ENCODE data around the gene MTRF1L. TPM values are rescaled to one million over a fixed set of nuclear protein-coding genes. Genes with fewer than 3 reads are reported as not detected.
"Not testable (repeated sequence)": the region's sequence is repeated elsewhere in the genome, so short reads cannot be mapped to it uniquely, and the experiment has no call there.

MTRF1L gene
- total RNA-seq, 2 experiments from 2014 or later, result 20.8 to 21.5 TPM

DNA sequence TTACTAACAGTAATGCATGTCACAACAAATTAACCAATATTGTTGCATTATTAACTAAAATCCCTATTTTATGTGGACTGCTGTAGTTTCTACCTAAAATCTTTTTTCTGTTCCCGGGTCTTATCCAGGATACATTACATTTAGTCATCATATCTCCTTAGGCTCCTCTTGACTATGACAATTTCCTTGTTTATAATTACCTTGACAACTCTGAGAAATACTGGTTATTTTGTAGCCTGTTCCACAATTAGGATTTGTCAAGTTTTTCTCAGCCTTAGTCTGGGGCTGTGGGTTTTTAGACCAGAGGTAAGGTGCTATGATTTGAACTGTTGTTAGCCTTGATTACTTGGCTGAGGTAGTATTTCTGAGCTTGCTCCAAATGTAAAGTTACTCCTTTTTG, 23.4 kb downstream of the MTRF1L start:
- peaks cover 77% of the 10 kb centered on the region for H3K36me3 Mint-ChIP-seq (ENCODE audit: low read depth)
- ChIA-PET CTCF (no interaction called here), POLR2A (interaction anchor here (0.8 to 2.2 kb wide), 3 partner anchors 21 to 23 kb away, joined by 3 to 6 read pairs (median 3); no protein-coding TSS in a partner anchor)
- H3K27me3 Mint-ChIP-seq, result no peaks in the 10 kb centered on the region
- no peak for DNase-seq
- H3K4me3 Mint-ChIP-seq, result peak overlapping the region; percentile 90
- no peaks in the 10 kb centered on the region for H3K9me3 Mint-ChIP-seq
- no peak overlapping the region for H3K27ac Mint-ChIP-seq
- H3K4me1 Mint-ChIP-seq, result peaks cover 64% of the 10 kb centered on the region

DNA sequence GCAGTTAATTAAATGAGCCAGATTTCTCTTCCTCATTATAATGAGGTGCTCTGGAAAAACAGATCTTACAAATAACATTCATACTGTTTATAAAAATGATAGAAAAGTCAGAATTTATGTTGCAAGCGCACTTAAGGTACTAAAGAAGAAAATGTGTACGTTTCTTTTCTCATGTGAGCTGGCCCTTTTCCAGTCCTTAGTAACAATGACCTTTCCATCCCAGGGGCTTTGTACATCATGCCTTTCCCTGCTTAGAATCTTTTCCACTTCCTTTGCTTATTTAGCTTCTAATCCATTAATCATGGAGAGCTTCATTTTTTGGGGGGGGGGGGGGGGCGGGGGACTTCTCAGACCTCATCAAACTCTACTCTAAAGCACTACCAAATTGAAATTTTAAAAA, 24.5 kb downstream of the MTRF1L start:
- H3K9me3 Mint-ChIP-seq, result no peaks in the 10 kb centered on the region
- no peak overlapping the region for H3K27ac Mint-ChIP-seq
- CTCF ChIA-PET, result interaction anchor here (1.9 kb wide), 1 partner anchor 23 kb away, joined by 4 read pairs; no protein-coding TSS in a partner anchor
- H3K4me1 Mint-ChIP-seq, result peaks cover 73% of the 10 kb centered on the region
- DNase-seq, result no peak
- H3K4me3 Mint-ChIP-seq, result no peak overlapping the region
- peaks cover 79% of the 10 kb centered on the region for H3K36me3 Mint-ChIP-seq (ENCODE audit: low read depth)
- POLR2A ChIA-PET, result interaction anchor here (0.8 to 2.5 kb wide), 6 partner anchors 13 to 27 kb away, joined by 3 to 14 read pairs (median 5); partner anchors contain the start of gene MTRF1L
- H3K27me3 Mint-ChIP-seq, result no peaks in the 10 kb centered on the region

DNA sequence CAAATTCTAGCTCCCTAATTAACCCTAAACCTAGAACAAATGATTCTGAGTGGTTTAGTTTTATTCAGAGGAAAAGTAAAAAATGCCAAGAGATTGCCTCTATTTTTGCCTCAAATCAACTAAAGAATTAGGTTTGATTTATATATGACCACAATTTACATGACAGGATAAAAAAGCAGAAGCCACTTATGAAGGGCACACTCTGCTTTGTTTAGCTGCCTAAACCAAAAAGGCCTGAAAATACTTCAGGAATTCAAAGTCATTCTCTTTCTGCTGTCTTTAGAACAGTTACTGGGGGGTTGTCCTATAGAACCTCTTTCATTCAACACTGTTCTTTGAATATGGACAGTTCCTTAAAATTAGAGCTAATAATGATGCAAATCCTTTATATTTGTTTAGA, 25.0 kb downstream of the MTRF1L start:
- Mint-ChIP-seq H3K27ac (no peak overlapping the region), H3K27me3 (no peaks in the 10 kb centered on the region), H3K4me1 (peaks cover 75% of the 10 kb centered on the region), H3K9me3 (no peaks in the 10 kb centered on the region), H3K36me3 (ENCODE audit: low read depth) (peaks cover 84% of the 10 kb centered on the region), H3K4me3 (no peak overlapping the region)
- DNase-seq, result no peak
- ChIA-PET POLR2A (interaction anchor here (0.8 to 2.5 kb wide), 6 partner anchors 7 to 27 kb away, joined by 3 to 14 read pairs (median 6); partner anchors contain the start of gene MTRF1L), CTCF (interaction anchor here (1.9 kb wide), 1 partner anchor 23 kb away, joined by 4 read pairs; no protein-coding TSS in a partner anchor)

DNA sequence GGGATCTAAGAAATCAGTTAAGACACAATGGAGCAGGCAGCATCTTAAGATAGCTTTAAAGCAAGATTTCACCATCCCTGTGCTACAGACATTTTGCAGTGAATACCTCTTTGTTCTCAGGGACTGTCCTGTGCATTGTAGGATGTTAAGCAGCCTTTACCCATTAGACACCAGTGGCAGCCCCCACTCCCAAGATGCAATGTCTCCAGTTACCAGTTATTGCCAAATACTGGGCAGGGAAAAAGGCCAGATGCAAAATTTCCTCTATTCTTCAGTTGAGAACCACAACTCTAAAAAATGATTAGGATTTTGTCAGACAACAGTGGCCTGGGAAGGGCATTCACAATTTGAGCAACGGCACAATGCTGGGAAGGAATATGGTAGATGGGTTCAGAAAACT, 25.8 kb downstream of the MTRF1L start:
- Mint-ChIP-seq H3K4me1 (peaks cover 77% of the 10 kb centered on the region), H3K9me3 (no peaks in the 10 kb centered on the region), H3K36me3 (ENCODE audit: low read depth) (peaks cover 87% of the 10 kb centered on the region), H3K27me3 (no peaks in the 10 kb centered on the region), H3K4me3 (no peak overlapping the region), H3K27ac (peak overlapping the region; percentile 74)
- POLR2A ChIA-PET, result interaction anchor here (1.0 to 2.5 kb wide), 6 partner anchors 8 to 25 kb away, joined by 3 to 14 read pairs (median 6); partner anchors contain the start of gene MTRF1L
- no peak for DNase-seq
- CTCF ChIA-PET, result interaction anchor here (1.9 kb wide), 1 partner anchor 22 kb away, joined by 4 read pairs; no protein-coding TSS in a partner anchor

DNA sequence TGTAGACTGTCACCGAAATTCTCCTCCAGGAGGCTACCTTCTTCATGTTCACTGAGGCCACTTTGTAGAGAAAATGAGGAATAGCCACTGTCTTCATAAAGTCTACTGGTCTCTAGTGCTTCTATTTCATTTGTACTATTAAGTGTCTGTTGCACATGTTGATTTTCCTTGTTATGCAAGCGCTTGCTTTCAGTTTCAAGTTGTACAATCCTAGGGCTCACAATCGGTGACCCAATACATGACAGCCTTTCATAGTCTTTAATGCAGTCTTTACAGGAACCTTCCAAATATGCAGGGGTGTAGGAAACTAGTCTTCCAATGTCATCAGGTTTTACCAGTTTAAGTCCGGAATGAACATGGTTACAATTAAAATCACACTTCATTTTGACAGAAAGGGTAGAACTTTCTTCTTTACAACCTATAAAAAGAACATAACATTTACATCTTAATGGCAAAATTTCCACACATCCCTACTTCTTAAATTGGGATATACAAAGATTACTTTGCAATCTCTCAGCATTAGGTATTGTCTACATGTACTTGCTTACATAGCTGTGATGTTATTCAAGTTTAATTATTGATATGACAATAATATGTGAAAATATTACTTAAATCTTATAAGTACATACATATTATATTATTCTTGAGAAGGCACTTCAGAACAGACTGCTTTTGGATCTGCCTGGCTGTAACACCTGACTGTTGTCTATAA, 27.1 kb downstream of the MTRF1L start:
- Mint-ChIP-seq H3K27ac (peak overlapping the region; percentile 65), H3K27me3 (no peaks in the 10 kb centered on the region), H3K36me3 (ENCODE audit: low read depth) (peaks cover 84% of the 10 kb centered on the region), H3K4me1 (peaks cover 68% of the 10 kb centered on the region), H3K4me3 (peak overlapping the region; percentile 56), H3K9me3 (no peaks in the 10 kb centered on the region)
- POLR2A ChIA-PET, result interaction anchor here (2.5 kb wide), 1 partner anchor 21 kb away, joined by 14 read pairs; no protein-coding TSS in a partner anchor
- CTCF ChIA-PET, result no interaction called here
- DNase-seq, result no peak

DNA sequence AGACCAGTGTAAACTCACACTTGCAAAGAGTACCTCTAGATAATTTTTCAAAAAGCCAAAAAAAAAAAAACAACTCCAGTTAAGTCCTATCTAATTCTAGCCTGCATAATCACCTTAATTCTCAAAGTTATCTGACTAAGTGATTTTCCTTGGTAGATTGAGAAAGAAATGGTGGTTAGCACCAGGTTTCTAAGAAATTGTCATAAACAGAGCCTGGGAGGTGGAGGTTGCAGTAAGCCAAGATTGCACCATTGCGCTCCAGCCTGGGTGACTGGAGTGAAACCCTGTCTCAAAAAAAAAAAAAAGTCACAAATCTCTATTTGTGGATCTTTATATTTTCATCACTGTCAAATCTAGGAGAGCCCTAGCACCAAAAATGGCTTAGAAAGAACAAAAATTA, 28.6 kb downstream of the MTRF1L start:
- peak overlapping the region; percentile 30 for H3K4me3 Mint-ChIP-seq
- H3K4me1 Mint-ChIP-seq, result peaks cover 55% of the 10 kb centered on the region
- peak overlapping the region; percentile 58 for H3K27ac Mint-ChIP-seq
- ChIA-PET CTCF (interaction anchor here (1.1 to 1.6 kb wide), 3 partner anchors 20 to 27 kb away, joined by 3 to 7 read pairs (median 6); no protein-coding TSS in a partner anchor), POLR2A (interaction anchor here (1.6 to 2.2 kb wide), 2 partner anchors 9 to 27 kb away, joined by 11 to 24 read pairs; partner anchors contain the start of gene FBXO5)
- peaks cover 7% of the 10 kb centered on the region for H3K9me3 Mint-ChIP-seq
- no peaks in the 10 kb centered on the region for H3K27me3 Mint-ChIP-seq
- peaks cover 88% of the 10 kb centered on the region for H3K36me3 Mint-ChIP-seq (ENCODE audit: low read depth)
- DNase-seq, result no peak

DNA sequence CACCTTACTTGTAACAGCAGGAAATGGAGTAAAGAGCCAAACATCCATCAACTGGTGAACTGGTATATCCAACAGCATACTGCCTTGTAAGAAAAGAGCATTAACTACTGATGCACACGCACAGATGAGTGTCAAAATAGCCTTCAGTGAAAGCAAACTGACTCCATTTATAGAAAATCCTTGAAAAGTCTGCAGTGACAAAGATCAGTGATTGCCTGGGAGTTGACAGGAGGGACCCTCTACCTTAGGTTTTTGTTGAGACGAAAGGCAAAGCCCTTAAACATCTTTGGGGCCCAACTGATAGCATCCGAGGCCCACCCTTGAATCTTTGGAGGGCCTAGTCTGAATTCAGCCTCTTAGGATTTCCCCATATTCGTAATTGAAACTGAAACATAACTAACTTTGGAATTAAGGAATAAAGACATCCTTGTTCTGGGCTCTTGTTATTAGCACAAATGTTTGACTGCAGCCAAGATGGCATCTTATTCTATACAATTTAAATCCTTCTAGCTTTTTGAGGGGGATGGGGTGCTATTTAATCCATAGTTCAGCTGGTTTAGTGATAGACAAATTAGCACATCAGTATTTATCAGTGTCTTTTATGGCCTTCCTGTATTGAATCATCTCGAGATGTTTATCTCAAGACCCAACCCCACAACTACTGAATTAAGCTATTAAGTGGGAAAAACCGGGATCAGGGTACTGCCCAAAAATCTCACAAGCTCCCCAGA, 32.7 kb downstream of the MTRF1L start:
- peaks cover 21% of the 10 kb centered on the region for H3K9me3 Mint-ChIP-seq
- peaks cover 65% of the 10 kb centered on the region for H3K36me3 Mint-ChIP-seq (ENCODE audit: low read depth)
- H3K4me3 Mint-ChIP-seq, result no peak overlapping the region
- POLR2A ChIA-PET, result interaction anchor here (1.3 to 3.9 kb wide), 2 partner anchors 13 to 30 kb away, joined by 4 to 25 read pairs; partner anchors contain the start of gene FBXO5
- CTCF ChIA-PET, result interaction anchor here (0.9 to 1.3 kb wide), 3 partner anchors 13 to 22 kb away, joined by 3 to 6 read pairs (median 5); partner anchors contain the start of gene FBXO5
- no peak overlapping the region for H3K27ac Mint-ChIP-seq
- peaks cover 19% of the 10 kb centered on the region for H3K4me1 Mint-ChIP-seq
- peaks cover 19% of the 10 kb centered on the region for H3K27me3 Mint-ChIP-seq
- no peak for DNase-seq

DNA sequence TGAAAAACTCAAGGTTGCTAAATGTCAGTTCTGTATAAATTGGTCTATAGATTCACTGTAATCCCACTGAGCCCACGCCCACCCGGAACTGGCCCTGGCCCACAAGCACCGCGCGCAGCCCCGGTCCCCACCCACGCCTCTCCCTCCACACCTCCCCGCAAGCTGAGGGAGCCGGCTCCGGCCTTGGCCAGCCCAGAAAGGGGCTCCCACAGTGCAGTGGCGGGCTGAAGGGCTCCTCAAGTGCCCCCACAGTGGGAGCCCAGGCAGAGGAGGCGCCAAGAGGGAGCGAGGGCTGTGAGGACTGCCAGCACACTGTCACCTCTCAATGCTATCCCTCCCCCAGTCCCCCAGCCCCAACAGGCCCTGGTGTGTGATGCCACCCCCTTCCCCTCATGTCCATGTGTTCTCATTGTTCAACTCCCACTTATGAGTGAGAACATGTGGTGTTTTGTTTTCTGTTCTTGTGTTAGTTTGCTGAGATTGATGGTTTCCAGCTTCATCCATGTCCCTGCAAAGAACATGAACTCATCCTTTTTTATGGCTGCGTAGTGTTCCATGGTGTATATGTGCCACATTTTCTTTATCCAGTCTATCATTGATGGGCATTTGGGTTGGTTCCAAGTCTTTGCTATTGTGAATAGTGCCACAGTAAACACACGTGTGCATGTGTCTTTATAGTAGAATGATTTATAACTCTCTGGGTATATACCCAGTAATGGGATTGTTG, 36.2 kb downstream of the MTRF1L start:
- Mint-ChIP-seq H3K27me3 (peaks cover 39% of the 10 kb centered on the region), H3K9me3 (peaks cover 21% of the 10 kb centered on the region), H3K36me3 (ENCODE audit: low read depth) (peaks cover 34% of the 10 kb centered on the region)
- POLR2A ChIA-PET, result interaction anchor here (0.8 kb wide), 1 partner anchor 17 kb away, joined by 3 read pairs; the partner anchor contains the start of gene FBXO5
- H3K27ac Mint-ChIP-seq, DNase-seq, H3K4me3 Mint-ChIP-seq, H3K4me1 Mint-ChIP-seq, CTCF ChIA-PET: not testable (repeated sequence)

DNA sequence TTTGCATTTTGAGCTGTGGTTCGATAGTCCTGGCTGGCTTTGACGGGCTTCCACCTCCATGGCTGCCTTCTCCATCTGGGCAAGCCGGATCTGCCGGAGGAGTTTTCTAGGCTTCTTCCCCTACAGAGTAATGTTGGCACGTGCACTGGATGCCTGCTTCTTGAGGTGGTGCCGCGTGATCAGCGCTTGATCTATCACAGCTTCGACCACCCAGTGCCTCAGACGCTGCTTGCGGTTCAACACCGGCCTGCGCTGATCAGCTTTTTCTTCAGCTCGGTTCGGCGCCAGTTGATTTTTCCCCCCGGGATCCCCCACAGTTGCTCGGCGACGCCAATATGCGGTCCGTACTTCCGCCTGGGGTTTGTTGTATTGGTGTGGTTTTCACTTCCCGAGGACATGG, 43.2 kb downstream of the MTRF1L start:
- CTCF ChIA-PET, result no interaction called here
- Mint-ChIP-seq H3K36me3 (ENCODE audit: low read depth) (no peaks in the 10 kb centered on the region), H3K27me3 (peaks cover 24% of the 10 kb centered on the region), H3K27ac (no peak overlapping the region), H3K4me1 (no peaks in the 10 kb centered on the region), H3K9me3 (no peaks in the 10 kb centered on the region), H3K4me3 (no peak overlapping the region)
- no peak for DNase-seq
- POLR2A ChIA-PET, result no interaction called here

DNA sequence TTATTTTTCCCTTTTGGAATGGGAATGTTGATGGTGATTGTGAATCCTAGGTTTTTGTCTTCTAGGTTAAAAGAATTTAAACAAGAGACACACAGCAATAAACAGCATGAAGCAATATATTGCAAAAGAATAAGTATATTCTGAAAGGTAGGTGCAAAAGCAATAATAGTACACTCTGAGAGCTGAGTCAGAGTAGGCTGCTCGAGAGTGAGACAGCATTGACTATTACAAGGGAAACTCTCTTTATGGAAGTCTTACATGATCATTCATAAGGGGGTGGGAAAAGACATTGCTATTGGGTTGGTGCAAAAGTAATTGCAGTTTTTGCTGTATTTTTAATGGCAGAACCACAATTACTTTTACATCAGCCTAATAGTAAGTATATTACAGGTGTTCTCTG, 44.7 kb downstream of the MTRF1L start:
- POLR2A ChIA-PET, result no interaction called here
- no peak overlapping the region for H3K27ac Mint-ChIP-seq

DNA sequence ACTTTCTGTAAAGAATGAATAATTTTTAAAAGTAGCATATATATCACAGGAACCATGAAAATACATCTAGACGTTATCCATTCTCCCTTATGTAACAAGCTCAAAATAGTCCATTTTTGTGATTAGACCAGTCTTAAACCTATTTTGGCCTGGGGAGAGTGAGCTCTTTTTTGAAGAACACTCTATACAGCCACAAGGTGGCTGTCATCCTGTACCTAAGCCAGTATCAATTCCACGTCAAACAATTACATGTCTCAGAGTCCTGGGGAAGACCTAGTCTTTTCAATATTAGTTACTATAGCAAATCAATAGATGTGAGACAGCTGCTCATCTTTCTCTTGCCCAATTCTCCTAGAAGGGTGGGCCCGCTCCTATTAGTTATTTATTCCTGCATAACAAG, 48.1 kb downstream of the MTRF1L start:
- Mint-ChIP-seq H3K36me3 (ENCODE audit: low read depth) (no peaks in the 10 kb centered on the region), H3K9me3 (no peaks in the 10 kb centered on the region), H3K27ac (no peak overlapping the region), H3K4me3 (no peak overlapping the region), H3K27me3 (peaks cover 20% of the 10 kb centered on the region), H3K4me1 (peaks cover 2% of the 10 kb centered on the region)
- no peak for DNase-seq
- ChIA-PET CTCF (interaction anchor here (0.5 to 1.5 kb wide), 11 partner anchors 13 to 1614 kb away, joined by 3 to 6 read pairs (median 4); partner anchors contain the start of gene FBXO5), POLR2A (interaction anchor here (0.9 to 1.0 kb wide), 2 partner anchors 23 to 29 kb away, joined by 3 read pairs; partner anchors contain the start of gene FBXO5)

More for the DNA sequence above, 44.7 kb downstream of the MTRF1L start:
- H3K4me1 Mint-ChIP-seq, result no peaks in the 10 kb centered on the region
- peaks cover 22% of the 10 kb centered on the region for H3K27me3 Mint-ChIP-seq
- CTCF ChIA-PET, result interaction anchor here (1.1 kb wide), 1 partner anchor 10 kb away, joined by 5 read pairs; no protein-coding TSS in a partner anchor
- no peaks in the 10 kb centered on the region for H3K9me3 Mint-ChIP-seq
- no peaks in the 10 kb centered on the region for H3K36me3 Mint-ChIP-seq (ENCODE audit: low read depth)
- no peak for DNase-seq
- no peak overlapping the region for H3K4me3 Mint-ChIP-seq

DNA sequence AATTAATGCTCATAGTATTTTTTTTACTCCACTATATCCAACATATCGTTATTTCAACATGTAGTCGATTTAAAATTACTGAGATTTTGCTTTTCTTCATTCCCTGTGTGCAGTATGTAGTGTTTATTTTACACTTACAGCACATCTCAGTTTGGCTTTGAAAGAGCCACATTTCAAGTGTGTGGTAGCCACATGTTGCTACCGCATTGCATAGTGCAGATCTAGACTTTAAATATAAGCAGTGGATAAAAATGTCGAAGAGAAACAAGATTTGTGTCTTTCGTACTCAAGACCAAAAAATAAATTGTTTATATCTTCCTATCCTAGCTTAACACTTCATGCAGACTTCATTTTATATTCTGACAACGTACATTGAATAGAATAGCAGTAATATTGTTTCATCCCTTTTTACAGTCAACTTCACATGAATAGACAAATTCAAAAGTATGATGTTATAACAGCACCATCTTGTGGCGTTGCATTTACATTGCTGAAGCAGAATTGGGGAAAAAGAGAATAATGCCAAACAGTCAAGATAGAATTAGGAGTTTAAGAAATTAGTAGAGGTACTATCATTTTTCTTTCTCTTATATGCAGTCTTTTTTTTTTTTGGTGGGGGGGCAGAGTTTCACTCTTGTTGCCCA, 49.5 kb downstream of the MTRF1L start:
- Mint-ChIP-seq H3K4me1 (peaks cover 5% of the 10 kb centered on the region), H3K9me3 (no peaks in the 10 kb centered on the region), H3K36me3 (ENCODE audit: low read depth) (no peaks in the 10 kb centered on the region), H3K4me3 (no peak overlapping the region), H3K27me3 (peaks cover 22% of the 10 kb centered on the region), H3K27ac (no peak overlapping the region)
- POLR2A ChIA-PET, result interaction anchor here (1.0 kb wide), 1 partner anchor 25 kb away, joined by 3 read pairs; no protein-coding TSS in a partner anchor
- DNase-seq, result no peak
- CTCF ChIA-PET, result interaction anchor here (0.7 to 1.4 kb wide), 2 partner anchors 89 to 1361 kb away, joined by 3 read pairs; no protein-coding TSS in a partner anchor

Data from activated CD4-positive, alpha-beta memory T cell treated with anti-CD3 and anti-CD28 coated beads, Interleukin-2, amount 10 ng/mL, durations not matched to agents 7 days and 5 days (primary cell).